ENCODE measurements around the gene TMEM87B. TPM values are rescaled to one million over a fixed set of nuclear protein-coding genes. Genes with fewer than 3 reads are reported as not detected.

The TMEM87B gene
- total and polyA plus RNA-seq, 7 experiments from 2014 or later: 7.3 to 26.9 (median 15.4) TPM

- POLR2A ChIA-PET: interaction anchor here (0.6 to 2.0 kb wide), 6 partner anchors 148 to 529 kb away, joined by 3 to 8 read pairs (median 4); partner anchors contain the start of genes ANAPC1 and ZC3H8
- ATAC-seq (peak; percentile 77), DNase-seq (peak; percentile 96 to 100 (median 98))
- Histone ChIP-seq H3K36me3 (ENCODE audit: control insufficient read depth in 2 of 3, insufficient read depth in 3 of 3, low read length in 3 of 3) (peaks cover 0 to 3% (median 0%) of the 10 kb centered on the region in 3 experiments), H3K4me3 (ENCODE audit: low read length) (peak overlapping the region; percentile 58), H3K27ac (ENCODE audit: low read depth, low read length) (peak overlapping the region; percentile 78), H3K27me3 (ENCODE audit: control insufficient read depth in 2 of 2, insufficient read depth in 2 of 2, low read length in 2 of 2) (no peaks in the 10 kb centered on the region), H3K9me3 (ENCODE audit: control insufficient read depth in 2 of 3, low read length in 3 of 3) (no peaks in the 10 kb centered on the region), H3K4me1 (ENCODE audit: control insufficient read depth in 2 of 2, insufficient read depth in 2 of 2, low read length in 2 of 2) (peaks cover 16 to 19% of the 10 kb centered on the region in 2 donors)
- Mint-ChIP-seq H3K27ac (peak overlapping the region; percentile 92 to 100 (median 98)), H3K4me3 (peak overlapping the region; percentile 80 to 100 (median 95)), H3K9me3 (peaks cover 0 to 2% (median 0%) of the 10 kb centered on the region in 11 donors), H3K4me1 (peaks cover 29 to 43% (median 39%) of the 10 kb centered on the region in 7 donors), H3K36me3 (peaks cover 0 to 11% (median 7%) of the 10 kb centered on the region in 5 donors), H3K27me3 (peaks cover 0 to 2% (median 0%) of the 10 kb centered on the region in 5 donors)
- intact Hi-C loops (cut with micrococcal nuclease): loop anchor here (1.0 to 10.0 kb wide), 12 partner anchors 135 to 1837 kb away; partner anchors contain the start of genes BCL2L11 (in 2 of the 2), ACTR3 (in 1 of the 2), ANAPC1 (in 1 of the 2) and BUB1 (in 1 of the 2)
- CTCF ChIA-PET: interaction anchor here (0.5 to 2.1 kb wide), 3 partner anchors 165 to 167 kb away, joined by 3 to 6 read pairs (median 4); no protein-coding TSS in a partner anchor
Observed at GRCh38 chr2:112053917-112054846, 887 bp upstream of the TMEM87B start.

GRCh38 chr2:112055730-112056625, 909 bp downstream of the TMEM87B start:
- Mint-ChIP-seq H3K27me3 (peaks cover 0 to 2% (median 0%) of the 10 kb centered on the region in 5 donors), H3K27ac (peak overlapping the region; percentile 12 to 97 (median 87)), H3K9me3 (peaks cover 0 to 2% (median 0%) of the 10 kb centered on the region in 11 donors), H3K4me1 (peaks cover 33 to 48% (median 42%) of the 10 kb centered on the region in 7 donors), H3K4me3 (peak overlapping the region; percentile 80 to 97 (median 91)), H3K36me3 (peaks cover 0 to 15% (median 9%) of the 10 kb centered on the region in 5 donors)
- Histone ChIP-seq H3K9me3 (ENCODE audit: control insufficient read depth in 2 of 3, low read length in 3 of 3) (no peaks in the 10 kb centered on the region), H3K4me3 (ENCODE audit: low read length) (peak overlapping the region; percentile 85), H3K27ac (ENCODE audit: low read depth, low read length) (peak overlapping the region; percentile 82), H3K36me3 (ENCODE audit: control insufficient read depth in 2 of 3, insufficient read depth in 3 of 3, low read length in 3 of 3) (peaks cover 0 to 4% (median 3%) of the 10 kb centered on the region in 3 experiments), H3K4me1 (ENCODE audit: control insufficient read depth in 2 of 2, insufficient read depth in 2 of 2, low read length in 2 of 2) (peaks cover 16 to 19% of the 10 kb centered on the region in 2 donors), H3K27me3 (ENCODE audit: control insufficient read depth in 2 of 2, insufficient read depth in 2 of 2, low read length in 2 of 2) (no peaks in the 10 kb centered on the region)
- intact Hi-C loops (cut with micrococcal nuclease): loop anchor here (1.0 to 10.0 kb wide), 15 partner anchors 132 to 1835 kb away; partner anchors contain the start of genes POLR1B (in 2 of the 2), SLC20A1 (in 2 of the 2), ZC3H6 (in 2 of the 2) and ZC3H8 (in 2 of the 2)
- ChIA-PET POLR2A (interaction anchor here (0.7 to 2.0 kb wide), 6 partner anchors 8 to 199 kb away, joined by 3 to 8 read pairs (median 5); partner anchors contain the start of genes ANAPC1 and ZC3H8), CTCF (interaction anchor here (1.5 kb wide), 1 partner anchor 169 kb away, joined by 4 read pairs; no protein-coding TSS in a partner anchor)
- ATAC-seq (no peak), DNase-seq (peak in 7 of 9 donors; percentile 14 to 48 (median 16))

DNA sequence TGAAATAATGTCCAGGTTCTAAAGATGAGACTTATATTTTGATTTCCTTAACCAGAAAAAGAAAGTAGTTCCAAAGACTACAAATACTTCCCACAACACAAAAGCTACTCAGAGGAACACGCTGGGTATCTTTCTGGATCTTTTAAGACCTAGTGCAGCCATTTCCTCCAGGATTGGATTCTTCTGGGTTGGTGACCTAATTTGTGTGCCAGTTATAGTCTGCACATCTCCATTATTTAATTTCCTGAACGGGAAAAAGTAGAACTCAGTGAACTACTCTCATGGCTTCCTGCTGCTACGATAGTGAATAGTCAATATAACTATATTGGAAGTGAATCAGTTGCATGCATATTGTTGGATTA, 1.5 kb downstream of the TMEM87B start:
- no peaks in the 10 kb centered on the region for H3K27me3 ChIP-seq (ENCODE audit: control insufficient read depth in 2 of 2, insufficient read depth in 2 of 2, low read length in 2 of 2)
- H3K9me3 ChIP-seq (ENCODE audit: control insufficient read depth in 2 of 3, low read length in 3 of 3): no peaks in the 10 kb centered on the region
- peak overlapping the region; percentile 82 for H3K27ac ChIP-seq (ENCODE audit: low read depth, low read length)
- H3K4me1 ChIP-seq (ENCODE audit: control insufficient read depth in 2 of 2, insufficient read depth in 2 of 2, low read length in 2 of 2): peaks cover 16 to 19% of the 10 kb centered on the region in 2 donors
- peak overlapping the region; percentile 85 for H3K4me3 ChIP-seq (ENCODE audit: low read length)
- Mint-ChIP-seq H3K27me3 (peaks cover 0 to 2% (median 0%) of the 10 kb centered on the region in 5 donors), H3K27ac (peak overlapping the region; percentile 12 to 97 (median 87)), H3K4me3 (peak overlapping the region; percentile 80 to 97 (median 91)), H3K36me3 (peaks cover 5 to 19% (median 14%) of the 10 kb centered on the region in 5 donors), H3K4me1 (peaks cover 33 to 54% (median 46%) of the 10 kb centered on the region in 7 donors), H3K9me3 (peaks cover 0 to 2% (median 0%) of the 10 kb centered on the region in 11 donors)
- POLR2A ChIA-PET: interaction anchor here (0.7 kb wide), 1 partner anchor 17 kb away, joined by 3 read pairs; no protein-coding TSS in a partner anchor
- H3K36me3 ChIP-seq (ENCODE audit: control insufficient read depth in 2 of 3, insufficient read depth in 3 of 3, low read length in 3 of 3): peaks cover 0 to 6% (median 4%) of the 10 kb centered on the region in 3 experiments
- DNase-seq (no peak), ATAC-seq (no peak)
- CTCF ChIA-PET: no interaction called here
- intact Hi-C loops (cut with micrococcal nuclease): loop anchor here in 1 of 2 donors (10.0 kb wide), 2 partner anchors 1118 to 1698 kb away; partner anchors contain the start of genes PSD4 and SLC35F5

DNA sequence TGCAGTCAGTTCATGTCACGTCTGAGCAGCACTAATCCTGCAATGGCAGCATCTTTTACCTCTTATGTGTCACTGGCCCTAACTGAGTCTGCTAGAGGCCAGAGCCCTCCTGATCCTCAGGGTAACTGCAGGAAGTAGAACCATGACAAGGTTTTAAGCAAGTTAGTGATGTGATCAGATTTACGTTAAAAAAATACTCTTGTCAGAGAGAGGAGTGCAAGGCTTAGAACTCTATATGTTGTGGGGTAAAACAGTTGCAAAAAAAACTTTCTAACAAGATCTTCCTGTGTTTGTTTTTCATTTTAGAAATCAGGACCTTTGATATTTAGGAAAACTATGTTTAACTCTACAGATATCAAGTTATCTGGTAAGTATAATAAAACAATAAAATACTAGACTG, 4.6 kb downstream of the TMEM87B start:
- POLR2A ChIA-PET: interaction anchor here (0.6 kb wide), 1 partner anchor 21 kb away, joined by 3 read pairs; no protein-coding TSS in a partner anchor
- H3K4me3 Mint-ChIP-seq: no peak overlapping the region
- H3K27ac Mint-ChIP-seq: peak overlapping the region in 1 of 9 donors; percentile 10
- H3K4me1 Mint-ChIP-seq: peaks cover 44 to 73% (median 65%) of the 10 kb centered on the region in 7 donors
- H3K36me3 Mint-ChIP-seq: peaks cover 10 to 44% (median 38%) of the 10 kb centered on the region in 5 donors
- intact Hi-C loops (cut with micrococcal nuclease): loop anchor here in 1 of 2 donors (10.0 kb wide), 2 partner anchors 1115 to 1695 kb away; partner anchors contain the start of genes PSD4 and SLC35F5
- no peaks in the 10 kb centered on the region for H3K27me3 Mint-ChIP-seq
- CTCF ChIA-PET: no interaction called here
- ATAC-seq (no peak), DNase-seq (no peak)
- Histone ChIP-seq H3K4me1 (ENCODE audit: control insufficient read depth in 2 of 2, insufficient read depth in 2 of 2, low read length in 2 of 2) (peaks cover 10 to 11% of the 10 kb centered on the region in 2 donors), H3K4me3 (ENCODE audit: low read length) (no peak overlapping the region), H3K9me3 (ENCODE audit: control insufficient read depth in 2 of 3, low read length in 3 of 3) (no peaks in the 10 kb centered on the region), H3K36me3 (ENCODE audit: control insufficient read depth in 2 of 3, insufficient read depth in 3 of 3, low read length in 3 of 3) (peaks cover 0 to 23% (median 9%) of the 10 kb centered on the region in 3 experiments), H3K27me3 (ENCODE audit: control insufficient read depth in 2 of 2, insufficient read depth in 2 of 2, low read length in 2 of 2) (no peaks in the 10 kb centered on the region), H3K27ac (ENCODE audit: low read depth, low read length) (no peak overlapping the region)
- peaks cover 0 to 2% (median 0%) of the 10 kb centered on the region in 11 donors for H3K9me3 Mint-ChIP-seq

DNA sequence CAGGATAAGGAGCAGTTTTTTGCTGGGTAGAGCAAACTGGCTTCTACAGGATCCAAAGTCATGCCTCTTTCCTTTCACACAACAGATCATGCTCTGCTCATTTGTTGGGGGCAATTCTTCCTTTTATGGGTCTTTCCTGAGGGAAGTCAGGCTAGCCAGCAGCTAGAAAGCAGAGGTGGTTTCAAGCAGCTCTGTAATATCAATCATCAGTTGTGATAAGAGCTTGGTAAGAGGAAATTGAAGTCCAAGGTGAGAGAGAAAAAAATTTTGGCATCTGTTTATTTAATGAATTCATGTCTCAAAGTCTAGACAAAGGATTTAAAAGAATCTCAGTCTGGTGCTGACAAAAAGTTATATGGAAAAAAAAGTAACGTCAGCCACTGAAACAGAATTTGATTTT, 6.2 kb downstream of the TMEM87B start:
- CTCF ChIA-PET: interaction anchor here (0.6 kb wide), 1 partner anchor 248 kb away, joined by 3 read pairs; no protein-coding TSS in a partner anchor
- Mint-ChIP-seq H3K36me3 (peaks cover 14 to 50% (median 48%) of the 10 kb centered on the region in 5 donors), H3K4me3 (no peak overlapping the region), H3K9me3 (peaks cover 0 to 2% (median 0%) of the 10 kb centered on the region in 11 donors), H3K27ac (peak overlapping the region in 1 of 9 donors; percentile 29), H3K27me3 (no peaks in the 10 kb centered on the region), H3K4me1 (peaks cover 38 to 77% (median 66%) of the 10 kb centered on the region in 7 donors)
- Histone ChIP-seq H3K36me3 (ENCODE audit: control insufficient read depth in 2 of 3, insufficient read depth in 3 of 3, low read length in 3 of 3) (peaks cover 0 to 31% (median 18%) of the 10 kb centered on the region in 3 experiments), H3K27ac (ENCODE audit: low read depth, low read length) (no peak overlapping the region), H3K4me3 (ENCODE audit: low read length) (no peak overlapping the region), H3K27me3 (ENCODE audit: control insufficient read depth in 2 of 2, insufficient read depth in 2 of 2, low read length in 2 of 2) (no peaks in the 10 kb centered on the region), H3K9me3 (ENCODE audit: control insufficient read depth in 2 of 3, low read length in 3 of 3) (no peaks in the 10 kb centered on the region), H3K4me1 (ENCODE audit: control insufficient read depth in 2 of 2, insufficient read depth in 2 of 2, low read length in 2 of 2) (peaks cover 7 to 10% of the 10 kb centered on the region in 2 donors)
- POLR2A ChIA-PET: interaction anchor here (0.7 kb wide), 1 partner anchor 127 kb away, joined by 3 read pairs; no protein-coding TSS in a partner anchor
- intact Hi-C loops (cut with micrococcal nuclease): no loop called here
- ATAC-seq: no peak
- no peak for DNase-seq
